Measurements from ENCODE around the gene CACNA1C.
A peak's percentile ranks its signal among the peaks of the same experiment; 100 is the strongest.

CACNA1C gene

DNA sequence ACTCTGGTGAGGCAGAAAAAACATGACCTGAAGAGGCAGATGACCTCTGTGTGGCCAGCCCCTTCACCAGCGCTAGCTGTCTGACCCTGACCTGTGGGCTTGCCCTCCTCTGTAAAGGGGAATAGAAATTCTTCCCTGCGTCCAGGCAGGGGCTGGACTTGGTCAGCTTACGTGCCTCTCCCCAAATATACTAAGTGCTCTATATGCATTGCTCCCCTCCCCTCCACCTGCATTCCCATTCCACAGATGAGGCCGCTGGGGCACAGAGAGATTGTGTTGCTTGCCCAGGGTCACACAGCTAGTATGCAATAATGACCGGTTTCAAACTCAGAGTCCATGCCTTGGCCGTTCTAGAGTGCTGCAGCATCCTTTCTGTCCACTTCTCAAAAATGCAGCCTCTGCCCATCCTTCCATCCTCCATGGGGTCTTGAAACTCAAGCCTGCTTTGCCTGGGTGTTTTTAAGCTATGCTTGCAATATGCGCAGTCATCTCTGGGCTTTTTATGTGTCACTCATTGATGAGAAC lies 303.9 kb downstream of the CACNA1C start:
- TF ChIP-seq Cebpa-rat (IDR thresholded peaks at IDR 0.05): no peak
- H3K9me3 ChIP-seq (replicated peaks in 1 of 11): no peaks in the 10 kb centered on the region
- no peak overlapping the region for H3K27ac ChIP-seq
- peaks cover 0 to 11% (median 0%) of the 10 kb centered on the region in 11 experiments; a peak in 4 of 22 replicates for H3K27me3 ChIP-seq
- H4K20me1 ChIP-seq: no peaks in the 10 kb centered on the region
- H3K4me1 ChIP-seq: peaks cover 46 to 85% (median 77%) of the 10 kb centered on the region in 10 experiments
- H3K4me3 ChIP-seq: no peak overlapping the region
- no peak overlapping the region for H3K9ac ChIP-seq
- peak overlapping the region in 3 of 11 experiments; percentile 92 to 95 (median 93); a peak in 4 of 22 replicates for H3K4me2 ChIP-seq
- H3K36me3 ChIP-seq: no peaks in the 10 kb centered on the region

DNA sequence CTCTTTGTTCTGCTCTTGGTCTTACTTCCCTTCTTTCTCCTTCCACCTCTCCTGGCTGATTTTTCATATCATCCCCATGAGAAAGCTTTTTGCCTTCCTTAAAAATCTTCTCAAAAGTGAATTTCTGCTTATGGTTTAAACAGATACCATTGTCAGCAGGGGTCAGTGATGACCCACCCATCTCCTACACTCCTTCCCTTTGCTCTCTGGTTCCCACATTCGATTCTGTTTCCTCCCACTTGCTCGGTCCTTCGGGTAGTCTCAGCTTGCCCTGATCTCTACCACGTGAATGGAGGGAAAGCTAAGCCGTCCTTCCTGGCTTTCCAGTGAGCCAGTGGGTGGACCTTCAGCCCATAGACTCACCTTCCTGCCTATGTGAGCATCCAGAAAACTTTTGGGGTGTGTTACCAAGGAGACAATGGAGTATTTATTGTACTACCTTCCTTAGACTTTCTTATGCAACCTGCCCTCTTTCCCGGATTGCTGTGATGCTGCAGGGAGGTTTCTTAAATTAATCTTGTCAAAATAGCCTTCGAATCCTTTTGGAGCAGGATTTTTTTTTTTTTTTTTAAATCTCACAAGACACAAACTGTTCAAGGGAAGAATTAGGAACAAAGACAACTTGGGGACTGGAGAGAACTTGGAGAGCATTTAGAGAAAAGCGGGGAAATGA lies 306.3 kb downstream of the CACNA1C start:
- Histone ChIP-seq H3K36me3 (no peaks in the 10 kb centered on the region), H3K27me3 (peaks cover 0 to 6% (median 0%) of the 10 kb centered on the region in 11 experiments; a peak in 4 of 22 replicates), H3K4me2 (peak overlapping the region; percentile 47 to 90 (median 71)), H3K4me3 (peak overlapping the region in 1 of 10 experiments; percentile 11; a peak in 1 of 20 replicates), H3K27ac (peak overlapping the region in 4 of 11 experiments; percentile 23 to 55 (median 42); a peak in 8 of 22 replicates), H4K20me1 (no peaks in the 10 kb centered on the region), H3K9me3 (replicated peaks in 1 of 11) (no peaks in the 10 kb centered on the region), H3K4me1 (peaks cover 37 to 73% (median 54%) of the 10 kb centered on the region in 10 experiments), H3K9ac (peak overlapping the region in 3 of 11 experiments; percentile 8 to 28 (median 24); a peak in 3 of 22 replicates)
- TF ChIP-seq Cebpa-rat (IDR thresholded peaks at IDR 0.05): no peak

DNA sequence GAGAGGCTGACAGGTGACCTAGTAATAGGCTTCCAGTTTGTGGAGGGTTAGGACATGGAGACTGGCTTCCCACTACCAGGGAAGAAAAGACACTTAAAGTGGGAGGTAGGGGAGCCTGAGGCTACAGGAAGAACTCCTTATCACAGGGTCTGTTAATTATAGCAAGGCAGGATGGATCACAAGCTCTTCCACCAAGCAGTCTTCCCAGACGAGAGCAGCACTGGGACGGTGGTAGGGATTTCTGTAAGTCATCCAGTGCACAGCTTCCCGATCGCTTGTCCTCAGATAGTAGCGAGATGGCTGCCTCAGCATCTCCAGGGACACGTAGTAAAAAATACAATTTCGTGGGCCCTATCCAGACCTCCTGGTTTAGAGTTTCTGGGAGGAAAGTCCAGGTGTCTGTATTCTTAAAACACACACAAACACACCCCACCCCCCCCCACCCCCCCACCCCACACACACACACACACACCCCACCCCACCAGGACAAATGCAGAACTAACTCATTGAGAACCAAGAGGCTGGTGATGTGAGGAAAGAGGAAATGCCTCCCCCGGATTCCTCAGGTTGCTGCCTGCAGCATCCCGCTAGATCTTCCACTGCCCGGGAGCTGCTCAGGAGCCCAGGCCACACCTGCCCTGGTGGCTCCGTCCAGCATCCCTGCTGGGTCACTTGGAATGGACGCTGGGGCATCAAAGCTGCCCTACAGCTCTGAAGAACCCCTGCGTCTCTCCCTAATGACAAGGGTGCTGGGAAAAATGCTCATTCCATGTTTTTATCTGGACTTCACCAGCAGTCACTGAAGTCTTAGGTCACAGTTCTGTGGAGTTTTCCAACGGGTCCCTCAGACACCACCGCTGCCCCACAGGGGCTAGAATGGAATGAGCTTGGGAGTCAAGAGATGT lies 307.2 kb downstream of the CACNA1C start:
- TF ChIP-seq Cebpa-rat (IDR thresholded peaks at IDR 0.05): no peak
- Histone ChIP-seq H3K4me2 (peak overlapping the region in 7 of 11 experiments; percentile 50 to 84 (median 67); a peak in 13 of 22 replicates), H3K9me3 (replicated peaks in 1 of 11) (no peaks in the 10 kb centered on the region), H3K4me1 (peaks cover 30 to 64% (median 45%) of the 10 kb centered on the region in 10 experiments), H4K20me1 (no peaks in the 10 kb centered on the region), H3K27me3 (no peaks in the 10 kb centered on the region), H3K27ac (no peak overlapping the region), H3K9ac (no peak overlapping the region), H3K36me3 (no peaks in the 10 kb centered on the region), H3K4me3 (no peak overlapping the region)

DNA sequence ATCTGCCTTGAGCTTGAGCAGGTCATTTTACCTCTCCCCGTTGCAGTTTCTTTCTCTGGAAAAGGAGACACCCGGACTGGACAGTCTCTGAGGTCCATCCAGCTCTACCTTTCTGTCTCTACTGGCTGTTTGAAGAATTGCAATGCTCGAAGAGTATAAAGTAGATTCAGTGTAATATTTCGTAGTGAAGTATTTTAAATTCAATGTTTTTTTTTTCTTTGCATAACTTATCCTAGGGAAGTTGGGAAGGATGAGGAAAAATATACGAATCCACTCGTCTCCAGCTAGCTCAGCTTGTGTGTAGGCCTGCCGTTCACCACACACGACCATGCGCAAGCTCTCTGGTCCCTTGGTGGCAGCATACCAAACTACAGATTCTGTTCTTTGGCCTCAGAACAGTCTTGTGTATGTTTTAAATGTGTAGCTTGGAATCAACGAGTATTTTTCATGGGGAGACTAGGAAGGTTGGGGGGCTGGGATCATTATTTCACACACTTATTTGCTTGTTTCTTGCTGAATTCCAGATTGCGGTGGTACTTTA lies 307.9 kb downstream of the CACNA1C start:
- no peaks in the 10 kb centered on the region for H3K27me3 ChIP-seq
- no peaks in the 10 kb centered on the region for H4K20me1 ChIP-seq
- H3K27ac ChIP-seq: no peak overlapping the region
- no peak overlapping the region for H3K9ac ChIP-seq
- no peaks in the 10 kb centered on the region for H3K36me3 ChIP-seq
- H3K4me3 ChIP-seq: no peak overlapping the region
- TF ChIP-seq Cebpa-rat (IDR thresholded peaks at IDR 0.05): no peak
- no peak overlapping the region for H3K4me2 ChIP-seq
- no peaks in the 10 kb centered on the region for H3K9me3 ChIP-seq (replicated peaks in 1 of 11)
- H3K4me1 ChIP-seq: peaks cover 30 to 57% (median 38%) of the 10 kb centered on the region in 10 experiments

DNA sequence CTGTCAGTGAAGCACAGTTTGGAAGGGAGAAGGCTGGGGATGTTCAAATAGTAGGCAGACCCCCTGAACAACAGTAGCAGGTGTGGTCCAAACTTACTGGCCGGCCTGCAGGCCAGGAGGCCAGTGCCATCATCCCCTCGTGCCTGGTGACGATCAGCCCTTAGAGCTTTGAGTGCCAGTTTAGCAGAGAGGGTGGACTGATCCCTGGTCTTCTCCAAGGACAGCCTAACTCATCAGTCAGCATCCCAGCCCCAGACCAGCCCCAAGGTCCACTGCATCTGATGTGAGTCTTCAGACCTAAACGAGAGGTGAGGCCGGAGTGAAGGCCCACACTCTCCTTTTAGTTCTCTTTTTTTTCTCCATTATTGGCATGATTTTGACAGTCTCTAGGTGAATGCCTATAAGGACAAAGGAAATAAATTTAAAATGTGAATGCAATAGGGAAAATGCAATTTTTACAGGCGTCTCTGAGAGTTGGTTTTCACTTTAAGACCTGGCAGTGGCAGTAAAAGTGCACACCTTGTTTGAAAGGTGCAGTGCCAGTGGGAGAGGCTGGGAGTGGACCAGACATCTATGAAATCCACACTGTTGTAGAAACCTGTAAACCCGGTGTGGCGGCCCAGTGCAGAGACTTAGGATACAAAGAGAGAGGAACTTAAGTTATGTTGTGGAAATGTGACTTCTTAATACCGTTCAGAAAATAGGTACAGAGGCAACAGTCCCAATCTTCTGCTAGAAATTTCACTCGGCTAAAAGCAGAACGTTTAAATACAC lies 311.2 kb downstream of the CACNA1C start:
- no peaks in the 10 kb centered on the region for H4K20me1 ChIP-seq
- H3K9me3 ChIP-seq (replicated peaks in 1 of 11): peaks cover 0 to 8% (median 4%) of the 10 kb centered on the region in 11 experiments; a peak in 5 of 22 replicates
- H3K4me1 ChIP-seq: peaks cover 3 to 26% (median 8%) of the 10 kb centered on the region in 10 experiments
- H3K27ac ChIP-seq: no peak overlapping the region
- no peak overlapping the region for H3K4me3 ChIP-seq
- no peaks in the 10 kb centered on the region for H3K36me3 ChIP-seq
- H3K9ac ChIP-seq: no peak overlapping the region
- no peak for TF ChIP-seq Cebpa-rat (IDR thresholded peaks at IDR 0.05)
- peak overlapping the region in 4 of 11 experiments; percentile 0 to 39 (median 16); a peak in 3 of 22 replicates for H3K4me2 ChIP-seq
- no peaks in the 10 kb centered on the region for H3K27me3 ChIP-seq

DNA sequence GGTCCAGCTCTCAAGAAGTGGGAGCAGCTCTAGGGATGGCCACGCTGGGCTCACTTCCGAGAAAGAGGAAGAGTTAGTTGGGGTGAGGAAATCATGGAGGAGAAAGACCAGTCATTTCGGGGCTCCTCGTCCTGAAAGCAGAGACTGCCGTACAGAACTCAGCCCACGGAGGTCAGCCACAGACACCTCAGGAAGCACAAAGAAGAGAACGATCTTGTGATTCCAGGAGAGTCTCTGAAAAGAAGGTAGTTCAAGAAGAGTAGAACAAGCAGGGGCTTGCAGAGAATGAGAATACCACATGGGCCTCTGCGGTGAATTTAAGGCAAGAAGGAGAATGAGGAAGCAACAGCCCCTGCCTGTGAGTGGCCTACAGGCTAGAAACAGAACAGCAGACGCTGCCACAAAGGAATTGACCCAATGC lies 311.9 kb downstream of the CACNA1C start:
- Histone ChIP-seq H4K20me1 (no peaks in the 10 kb centered on the region), H3K9me3 (replicated peaks in 1 of 11) (peaks cover 0 to 8% (median 4%) of the 10 kb centered on the region in 11 experiments; a peak in 5 of 22 replicates), H3K4me3 (no peak overlapping the region), H3K9ac (no peak overlapping the region), H3K4me1 (peaks cover 0 to 20% (median 2%) of the 10 kb centered on the region in 10 experiments; a peak in 15 of 20 replicates), H3K4me2 (peak overlapping the region in 1 of 11 experiments; percentile 39; a peak in 1 of 22 replicates), H3K27me3 (no peaks in the 10 kb centered on the region), H3K27ac (no peak overlapping the region), H3K36me3 (no peaks in the 10 kb centered on the region)
- TF ChIP-seq Cebpa-rat (IDR thresholded peaks at IDR 0.05): no peak

DNA sequence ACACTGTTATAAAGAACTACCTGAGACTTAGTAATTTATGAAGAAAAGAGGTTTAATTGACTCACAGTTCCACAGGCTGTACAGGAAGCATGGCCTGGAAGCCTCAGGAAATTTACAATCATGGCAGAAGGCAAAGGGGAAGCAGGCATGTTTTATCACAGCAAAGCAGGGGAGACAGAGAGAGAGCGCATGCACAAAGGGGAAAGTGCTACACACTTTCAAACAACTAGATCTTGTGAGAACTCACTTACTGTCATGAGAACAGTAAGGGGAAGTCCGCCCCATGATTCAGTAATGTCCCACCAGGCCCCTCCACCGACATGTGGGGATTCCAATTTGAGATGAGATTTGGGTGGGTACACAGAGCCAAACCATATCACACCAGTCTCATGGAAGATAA lies 313.9 kb downstream of the CACNA1C start:
- H3K4me1 ChIP-seq: peaks cover 0 to 13% (median 0%) of the 10 kb centered on the region in 10 experiments; a peak in 6 of 20 replicates
- H3K4me2 ChIP-seq: no peak overlapping the region
- H3K27me3 ChIP-seq: no peaks in the 10 kb centered on the region
- H3K4me3 ChIP-seq: no peak overlapping the region
- H3K36me3 ChIP-seq: no peaks in the 10 kb centered on the region
- no peak for TF ChIP-seq Cebpa-rat (IDR thresholded peaks at IDR 0.05)
- H3K27ac ChIP-seq: no peak overlapping the region
- no peak overlapping the region for H3K9ac ChIP-seq
- H4K20me1 ChIP-seq: no peaks in the 10 kb centered on the region
- peaks cover 0 to 8% (median 4%) of the 10 kb centered on the region in 11 experiments; a peak in 5 of 22 replicates for H3K9me3 ChIP-seq (replicated peaks in 1 of 11)

DNA sequence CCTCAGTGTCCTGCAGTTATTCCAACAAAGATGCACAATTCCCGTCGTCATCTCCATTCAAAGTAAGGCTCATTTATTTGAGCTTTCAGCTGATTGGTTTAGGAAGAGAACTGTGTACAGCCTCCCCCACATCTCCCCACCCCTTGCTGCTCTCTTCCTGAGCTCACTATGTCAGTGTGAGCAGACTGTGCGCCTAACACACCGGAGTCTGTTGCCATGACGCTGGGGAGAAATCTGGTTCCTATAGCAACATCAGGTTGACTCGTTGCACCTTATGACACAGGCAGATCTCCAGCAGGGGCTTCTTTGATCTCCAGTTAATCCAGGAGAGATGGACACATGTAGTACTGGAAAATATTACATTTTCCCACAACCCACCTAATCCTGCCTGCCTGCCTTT lies 319.4 kb downstream of the CACNA1C start:
- Histone ChIP-seq H3K9me3 (replicated peaks in 1 of 11) (peaks cover 0 to 8% (median 0%) of the 10 kb centered on the region in 11 experiments; a peak in 4 of 22 replicates), H3K27ac (no peak overlapping the region), H4K20me1 (no peaks in the 10 kb centered on the region), H3K36me3 (no peaks in the 10 kb centered on the region), H3K4me2 (no peak overlapping the region), H3K9ac (no peak overlapping the region), H3K4me1 (0 out of 20 replicates have a peak, but pooled peaks cover 0 to 3% (median 0%) of the 10 kb centered on the region in 10 experiments), H3K27me3 (no peaks in the 10 kb centered on the region), H3K4me3 (no peak overlapping the region)
- TF ChIP-seq Cebpa-rat (IDR thresholded peaks at IDR 0.05): no peak
